Naive thymus-derived CD4-positive, alpha-beta T cell (primary cell): Measurements from ENCODE around the gene GRIN2A. TPM values are rescaled to one million over a fixed set of nuclear protein-coding genes. Genes with fewer than 3 reads are reported as not detected.

Source experiments
- ATAC-seq: fragments of 150-1000 bp; cut with Tn5 transposase; 2 replicates; pipeline ENCODE4 v1.10.0; 2021; ENCODE audit warnings: mild to moderate bottlenecking, moderate library complexity
- CTCF ChIA-PET: fragments of 350-600 bp; sonication (Branson Sonifier 250); formaldehyde crosslinking; loops from one replicate; lab custom pipeline; 2021; ENCODE audit warnings: antibody characterized with exemption; lab: Charles Lee
- POLR2A ChIA-PET: fragments of 350-600 bp; sonication (Branson Sonifier 250); formaldehyde crosslinking; loops from one replicate; lab custom pipeline; 2021; ENCODE audit warnings: antibody characterized with exemption, inconsistent platforms; lab: Charles Lee
- DNase-seq, 9 donors: peaks; one replicate each; pipeline versions ENCODE4 v3.0.0 to v3.0.0-alpha.2; 2020 to 2022; ENCODE audit warnings: mixed read lengths in 1 of 9
- H3K27ac ChIP-seq: one replicate; pipeline ENCODE4 v1.7.0; 2013; ENCODE audit warnings: mild to moderate bottlenecking, low read depth, low read length, moderate library complexity
- H3K27me3 ChIP-seq, 2 donors: one replicate each; pipeline ENCODE4 v1.7.0; 2013; ENCODE audit warnings: low read length in 2 of 2, mild to moderate bottlenecking in 2 of 2, moderate library complexity in 2 of 2; ENCODE audit not compliant: control insufficient read depth in 2 of 2, insufficient read depth in 2 of 2
- H3K36me3 ChIP-seq, 3 experiments: 1 replicate in 2 of 3; 2 replicates in 1 of 3; pipeline ENCODE4 v1.7.0; 2013; ENCODE audit warnings: low read length in 3 of 3, mild to moderate bottlenecking in 3 of 3, moderate library complexity in 1 of 3; ENCODE audit not compliant: insufficient read depth in 3 of 3, control insufficient read depth in 2 of 3
- H3K4me1 ChIP-seq, 2 donors: one replicate each; pipeline ENCODE4 v1.7.0; 2013; ENCODE audit warnings: low read length in 2 of 2, mild to moderate bottlenecking in 2 of 2, moderate library complexity in 1 of 2; ENCODE audit not compliant: control insufficient read depth in 2 of 2, insufficient read depth in 2 of 2
- H3K4me3 ChIP-seq: 2 replicates; pipeline ENCODE4 v1.7.0; 2013; ENCODE audit warnings: mild to moderate bottlenecking, low read length
- H3K9me3 ChIP-seq, 3 experiments: 1 replicate in 2 of 3; 2 replicates in 1 of 3; pipeline ENCODE4 v1.7.0; 2013; ENCODE audit warnings: low read length in 3 of 3; ENCODE audit not compliant: control insufficient read depth in 2 of 3
- H3K27ac Mint-ChIP-seq, 9 donors: one replicate each; pipeline ENCODE4 v1.8.0; 2020 to 2022; ENCODE audit warnings: mixed read lengths in 9 of 9, mild to moderate bottlenecking in 8 of 9, moderate library complexity in 5 of 9, inconsistent platforms in 2 of 9
- H3K27me3 Mint-ChIP-seq, 5 donors: one replicate each; pipeline ENCODE4 v1.8.0; 2021 to 2022; ENCODE audit warnings: mixed read lengths in 5 of 5, mild to moderate bottlenecking in 1 of 5
- H3K36me3 Mint-ChIP-seq, 5 donors: one replicate each; pipeline ENCODE4 v1.8.0; 2020 to 2022; ENCODE audit warnings: mixed read lengths in 5 of 5, mild to moderate bottlenecking in 3 of 5, inconsistent platforms in 1 of 5
- H3K4me1 Mint-ChIP-seq, 7 donors: one replicate each; pipeline ENCODE4 v1.8.0; 2020 to 2022; ENCODE audit warnings: mixed read lengths in 7 of 7, mild to moderate bottlenecking in 3 of 7, inconsistent platforms in 1 of 7
- H3K4me3 Mint-ChIP-seq, 10 donors: one replicate each; pipeline ENCODE4 v1.8.0; 2020 to 2022; ENCODE audit warnings: mild to moderate bottlenecking in 10 of 10, mixed read lengths in 10 of 10, moderate library complexity in 6 of 10, inconsistent platforms in 2 of 10
- H3K9me3 Mint-ChIP-seq, 11 donors: one replicate each; pipeline ENCODE4 v1.8.0; 2020 to 2022; ENCODE audit warnings: mixed read lengths in 11 of 11, mild to moderate bottlenecking in 4 of 11, inconsistent platforms in 1 of 11, moderate library complexity in 1 of 11
- intact Hi-C, 2 donors: fragments of 100-400 bp; cut with micrococcal nuclease; formaldehyde crosslinking; loops; one replicate each; pipeline ENCODE4 v1.15.1; 2023
- polyA plus RNA-seq, 2 donors: library from polyadenylated mRNA; unstranded; fragments of 300-500 nt; fragmentation: Illumina TruSeq; gene quantifications; one replicate each; pipeline ENCODE4 v1.2.3, GENCODE V29; 2021
- total RNA-seq, 6 experiments: library from RNA in 5 of 6; stranded (reverse) in 5 of 6; gene quantifications; 1 replicate in 5 of 6; 2 replicates in 1 of 6; pipeline ENCODE4 v1.2.3 and lab custom pipeline; 2021 to 2026

Gene GRIN2A
- total and polyA plus RNA-seq, 7 experiments from 2014 or later: not detected

GRCh38 chr16:10022098-10022497 is 160.1 kb downstream of the GRIN2A start:
- CTCF ChIA-PET: no interaction called here
- H3K36me3 Mint-ChIP-seq: no peaks in the 10 kb centered on the region

GRCh38 chr16:10020866-10021265 is 161.4 kb downstream of the GRIN2A start:
- no peaks in the 10 kb centered on the region for H3K4me1 Mint-ChIP-seq
- H3K27ac ChIP-seq: no peak overlapping the region
- no peaks in the 10 kb centered on the region for H3K4me1 ChIP-seq
- no peak overlapping the region for H3K4me3 ChIP-seq
- H3K36me3 ChIP-seq: no peaks in the 10 kb centered on the region
- DNase-seq (no peak), ATAC-seq (no peak)
- intact Hi-C loops: no loop called here
- POLR2A ChIA-PET: no interaction called here
- H3K27ac Mint-ChIP-seq: no peak overlapping the region
- H3K27me3 Mint-ChIP-seq: peaks cover 0 to 11% (median 0%) of the 10 kb centered on the region in 5 donors
- H3K9me3 ChIP-seq: no peaks in the 10 kb centered on the region
- H3K9me3 Mint-ChIP-seq: peaks cover 0 to 5% (median 1%) of the 10 kb centered on the region in 11 donors
- H3K4me3 Mint-ChIP-seq: no peak overlapping the region
- no peaks in the 10 kb centered on the region for H3K36me3 Mint-ChIP-seq
- CTCF ChIA-PET: no interaction called here
- no peaks in the 10 kb centered on the region for H3K27me3 ChIP-seq

More at GRCh38 chr16:10022098-10022497, 160.1 kb downstream of the GRIN2A start:
- Mint-ChIP-seq H3K27ac (no peak overlapping the region), H3K9me3 (peaks cover 0 to 10% (median 2%) of the 10 kb centered on the region in 11 donors), H3K4me3 (no peak overlapping the region), H3K4me1 (no peaks in the 10 kb centered on the region), H3K27me3 (peaks cover 0 to 11% (median 0%) of the 10 kb centered on the region in 5 donors)
- ATAC-seq (no peak), DNase-seq (no peak)
- Histone ChIP-seq H3K9me3 (no peaks in the 10 kb centered on the region), H3K4me1 (no peaks in the 10 kb centered on the region), H3K4me3 (no peak overlapping the region), H3K36me3 (no peaks in the 10 kb centered on the region), H3K27me3 (no peaks in the 10 kb centered on the region), H3K27ac (no peak overlapping the region)
- intact Hi-C loops: no loop called here
- POLR2A ChIA-PET: no interaction called here

GRCh38 chr16:10016752-10017151 is 165.5 kb downstream of the GRIN2A start:
- Histone ChIP-seq H3K36me3 (no peaks in the 10 kb centered on the region), H3K27me3 (no peaks in the 10 kb centered on the region), H3K4me1 (no peaks in the 10 kb centered on the region), H3K27ac (no peak overlapping the region), H3K9me3 (no peaks in the 10 kb centered on the region), H3K4me3 (no peak overlapping the region)
- ATAC-seq: no peak
- Mint-ChIP-seq H3K36me3 (no peaks in the 10 kb centered on the region), H3K9me3 (peaks cover 0 to 3% (median 0%) of the 10 kb centered on the region in 11 donors), H3K27me3 (peaks cover 0 to 22% (median 13%) of the 10 kb centered on the region in 5 donors), H3K4me1 (no peaks in the 10 kb centered on the region), H3K27ac (no peak overlapping the region), H3K4me3 (no peak overlapping the region)
- ChIA-PET POLR2A (no interaction called here), CTCF (no interaction called here)
- no peak for DNase-seq
- intact Hi-C loops: no loop called here

GRCh38 chr16:10015397-10015796 is 166.8 kb downstream of the GRIN2A start:
- ChIA-PET POLR2A (no interaction called here), CTCF (no interaction called here)
- DNase-seq (no peak), ATAC-seq (no peak)
- Mint-ChIP-seq H3K36me3 (no peaks in the 10 kb centered on the region), H3K4me3 (no peak overlapping the region), H3K27me3 (peaks cover 0 to 24% (median 13%) of the 10 kb centered on the region in 5 donors), H3K9me3 (peaks cover 0 to 3% (median 0%) of the 10 kb centered on the region in 11 donors), H3K4me1 (no peaks in the 10 kb centered on the region), H3K27ac (no peak overlapping the region)
- no peaks in the 10 kb centered on the region for H3K9me3 ChIP-seq
- no peak overlapping the region for H3K27ac ChIP-seq
- no peaks in the 10 kb centered on the region for H3K27me3 ChIP-seq
- H3K4me3 ChIP-seq: no peak overlapping the region
- no peaks in the 10 kb centered on the region for H3K4me1 ChIP-seq
- H3K36me3 ChIP-seq: no peaks in the 10 kb centered on the region
- intact Hi-C loops: no loop called here

GRCh38 chr16:10013774-10014173 is 168.5 kb downstream of the GRIN2A start:
- H3K27ac Mint-ChIP-seq: no peak overlapping the region
- DNase-seq: no peak
- no peaks in the 10 kb centered on the region for H3K4me1 Mint-ChIP-seq
- intact Hi-C loops: no loop called here
- no peaks in the 10 kb centered on the region for H3K27me3 ChIP-seq
- H3K27ac ChIP-seq: no peak overlapping the region
- no peaks in the 10 kb centered on the region for H3K36me3 Mint-ChIP-seq
- H3K36me3 ChIP-seq: no peaks in the 10 kb centered on the region
- H3K27me3 Mint-ChIP-seq: peaks cover 0 to 24% (median 13%) of the 10 kb centered on the region in 5 donors
- no peaks in the 10 kb centered on the region for H3K9me3 ChIP-seq
- H3K4me1 ChIP-seq: no peaks in the 10 kb centered on the region
- H3K4me3 Mint-ChIP-seq: no peak overlapping the region
- no peak overlapping the region for H3K4me3 ChIP-seq
- ATAC-seq: no peak
- ChIA-PET CTCF (no interaction called here), POLR2A (no interaction called here)
- peaks cover 0 to 3% (median 0%) of the 10 kb centered on the region in 11 donors for H3K9me3 Mint-ChIP-seq

- intact Hi-C loops: no loop called here
- Mint-ChIP-seq H3K27ac (no peak overlapping the region), H3K4me3 (no peak overlapping the region), H3K27me3 (peaks cover 0 to 24% (median 13%) of the 10 kb centered on the region in 5 donors), H3K4me1 (no peaks in the 10 kb centered on the region), H3K36me3 (no peaks in the 10 kb centered on the region), H3K9me3 (peaks cover 0 to 3% (median 0%) of the 10 kb centered on the region in 11 donors)
- POLR2A ChIA-PET: no interaction called here
- H3K27ac ChIP-seq: no peak overlapping the region
- no peaks in the 10 kb centered on the region for H3K27me3 ChIP-seq
- no peak overlapping the region for H3K4me3 ChIP-seq
- CTCF ChIA-PET: no interaction called here
- H3K9me3 ChIP-seq: no peaks in the 10 kb centered on the region
- H3K4me1 ChIP-seq: no peaks in the 10 kb centered on the region
- ATAC-seq: no peak
- no peak for DNase-seq
- H3K36me3 ChIP-seq: no peaks in the 10 kb centered on the region
Measured at GRCh38 chr16:10013364-10013763, 168.9 kb downstream of the GRIN2A start.

GRCh38 chr16:10009684-10010083 is 172.5 kb downstream of the GRIN2A start:
- ChIA-PET POLR2A (no interaction called here), CTCF (no interaction called here)
- no peak overlapping the region for H3K4me3 Mint-ChIP-seq
- no peak for DNase-seq
- no peaks in the 10 kb centered on the region for H3K27me3 ChIP-seq
- no peaks in the 10 kb centered on the region for H3K4me1 Mint-ChIP-seq
- H3K9me3 Mint-ChIP-seq: peaks cover 0 to 24% (median 5%) of the 10 kb centered on the region in 11 donors
- no peak overlapping the region for H3K27ac Mint-ChIP-seq
- no peak overlapping the region for H3K4me3 ChIP-seq
- no peaks in the 10 kb centered on the region for H3K36me3 Mint-ChIP-seq
- intact Hi-C loops: no loop called here
- H3K4me1 ChIP-seq: no peaks in the 10 kb centered on the region
- peaks cover 0 to 5% (median 0%) of the 10 kb centered on the region in 3 experiments for H3K9me3 ChIP-seq
- no peak overlapping the region for H3K27ac ChIP-seq
- no peak for ATAC-seq
- peaks cover 0 to 27% (median 13%) of the 10 kb centered on the region in 5 donors for H3K27me3 Mint-ChIP-seq
- no peaks in the 10 kb centered on the region for H3K36me3 ChIP-seq
